Left ventricle myocardium superior (tissue), 1 donor: ENCODE measurements around the gene MYCN. TPM values are rescaled to one million over a fixed set of nuclear protein-coding genes. Genes with fewer than 3 reads are reported as not detected.

Experiments
- ATAC-seq: fragments of 200-7000 bp; cut with Tn5 transposase; one replicate; pipeline ENCODE4 v1.9.1; 2020; ENCODE audit warnings: mild to moderate bottlenecking, moderate library complexity
- DNase-seq: peaks from one replicate; pipeline ENCODE4 v3.0.0-alpha.2; 2020
- intact Hi-C: fragments of 100-400 bp; cut with micrococcal nuclease; formaldehyde crosslinking; loops from one replicate; pipeline ENCODE4 v1.11.0; 2022
- total RNA-seq: library from RNA; stranded (reverse); fragmentation: NEBNext Ultra II Directional; extraction: Animal tissue kit (Norgen Biotek cat#: 25700); gene quantifications from one replicate; pipeline ENCODE4 v1.2.1, GENCODE V29; 2021
- donor health status: DM: no; HTN: yes; CAD: no; lungs with severe emphysema.

MYCN gene
- total RNA-seq, 1 donor from 2014 or later, result 0.45 TPM

- ATAC-seq (peak; percentile 30), DNase-seq (peak; percentile 55)
- intact Hi-C loops, result no loop called here
Observed at GRCh38 chr2:15984368-15985255, 44.3 kb downstream of the MYCN start.

- ATAC-seq, result no peak
- intact Hi-C loops, result no loop called here
- DNase-seq, result no peak
Observed at GRCh38 chr2:15985531-15985930, 45.2 kb downstream of the MYCN start.

- ATAC-seq, result no peak
- intact Hi-C loops, result no loop called here
- no peak for DNase-seq
Observed at GRCh38 chr2:15986068-15986560, 45.8 kb downstream of the MYCN start.

GRCh38 chr2:15986644-15987043 lies 46.3 kb downstream of the MYCN start:
- no peak for ATAC-seq

GRCh38 chr2:15988733-15989132 lies 48.4 kb downstream of the MYCN start:
- DNase-seq (no peak), ATAC-seq (no peak)
- intact Hi-C loops, result no loop called here

More at GRCh38 chr2:15986644-15987043, 46.3 kb downstream of the MYCN start:
- no peak for DNase-seq
- intact Hi-C loops, result no loop called here

GRCh38 chr2:15989559-15989958 lies 49.2 kb downstream of the MYCN start:
- DNase-seq, result no peak
- no peak for ATAC-seq
- intact Hi-C loops, result no loop called here

- ATAC-seq (no peak), DNase-seq (no peak)
- intact Hi-C loops, result no loop called here
Observed at GRCh38 chr2:15990151-15991101, 50.1 kb downstream of the MYCN start.

- no peak for DNase-seq
- no peak for ATAC-seq
Observed at GRCh38 chr2:15991231-15991630, 50.9 kb downstream of the MYCN start.

GRCh38 chr2:15992457-15993231 lies 52.3 kb downstream of the MYCN start:
- intact Hi-C loops, result no loop called here
- DNase-seq (no peak), ATAC-seq (no peak)

More at GRCh38 chr2:15991231-15991630, 50.9 kb downstream of the MYCN start:
- intact Hi-C loops, result no loop called here

- no peak for DNase-seq
- no peak for ATAC-seq
- intact Hi-C loops, result no loop called here
Observed at GRCh38 chr2:15993232-15993610, 52.9 kb downstream of the MYCN start.

GRCh38 chr2:15993666-15994065 lies 53.3 kb downstream of the MYCN start:
- intact Hi-C loops, result no loop called here
- no peak for ATAC-seq

GRCh38 chr2:15995603-15996002 lies 55.3 kb downstream of the MYCN start:
- intact Hi-C loops, result no loop called here

More at GRCh38 chr2:15993666-15994065, 53.3 kb downstream of the MYCN start:
- DNase-seq, result no peak

More at GRCh38 chr2:15995603-15996002, 55.3 kb downstream of the MYCN start:
- DNase-seq (no peak), ATAC-seq (no peak)
